NOMO-1 (cell line): Measurements from ENCODE around the gene CAP2.
A peak's percentile ranks its signal among the peaks of the same experiment; 100 is the strongest.
"Not testable (repeated sequence)": the region's sequence is repeated elsewhere in the genome, so short reads cannot be mapped to it uniquely, and the experiment has no call there.

ENCODE experiments used
- DNase-seq, 2 experiments: peaks; one replicate each; lab custom pipeline; 2025; ENCODE audit not compliant: unreplicated experiment in 2 of 2; lab: John Stamatoyannopoulos, UW

The CAP2 gene

DNA sequence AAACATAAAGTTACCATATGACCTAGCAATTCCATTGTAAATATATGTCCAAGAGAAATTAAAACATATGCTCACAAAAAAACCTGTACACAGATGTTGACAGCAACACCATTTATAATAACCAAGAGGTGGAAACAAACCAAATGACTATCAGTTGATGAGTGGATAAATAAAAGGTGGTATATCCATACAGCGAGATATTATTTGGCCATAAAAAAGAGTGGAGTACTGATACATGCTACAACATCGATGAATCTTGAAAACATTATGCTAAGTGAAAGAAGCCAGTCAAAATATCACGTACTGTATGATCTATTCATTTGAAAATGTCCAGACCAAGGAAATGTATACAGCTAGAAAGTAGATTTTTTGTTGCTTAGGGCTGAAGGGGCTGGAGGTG, 2.9 kb downstream of the CAP2 start:
- no peak for DNase-seq

DNA sequence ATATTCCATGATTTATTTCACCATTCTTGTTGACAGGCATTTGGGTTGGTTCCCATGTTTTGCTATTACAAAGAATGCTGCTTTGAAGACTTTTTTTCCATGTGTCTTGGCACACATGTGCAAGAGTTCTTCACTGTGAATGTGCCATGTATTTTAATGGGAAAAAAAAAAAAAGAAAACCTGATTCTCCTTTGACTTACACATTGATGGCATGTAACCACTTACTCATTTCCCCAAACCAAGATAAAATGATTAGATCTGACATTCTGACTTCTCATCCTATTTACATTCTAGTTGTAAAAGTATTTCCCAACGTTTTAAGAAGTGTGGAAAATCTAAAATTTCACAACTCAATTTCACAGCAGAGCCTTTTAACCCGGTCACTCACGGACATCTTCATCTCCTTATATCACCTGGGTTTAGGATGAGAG, 4.4 kb downstream of the CAP2 start:
- no peak for DNase-seq

DNA sequence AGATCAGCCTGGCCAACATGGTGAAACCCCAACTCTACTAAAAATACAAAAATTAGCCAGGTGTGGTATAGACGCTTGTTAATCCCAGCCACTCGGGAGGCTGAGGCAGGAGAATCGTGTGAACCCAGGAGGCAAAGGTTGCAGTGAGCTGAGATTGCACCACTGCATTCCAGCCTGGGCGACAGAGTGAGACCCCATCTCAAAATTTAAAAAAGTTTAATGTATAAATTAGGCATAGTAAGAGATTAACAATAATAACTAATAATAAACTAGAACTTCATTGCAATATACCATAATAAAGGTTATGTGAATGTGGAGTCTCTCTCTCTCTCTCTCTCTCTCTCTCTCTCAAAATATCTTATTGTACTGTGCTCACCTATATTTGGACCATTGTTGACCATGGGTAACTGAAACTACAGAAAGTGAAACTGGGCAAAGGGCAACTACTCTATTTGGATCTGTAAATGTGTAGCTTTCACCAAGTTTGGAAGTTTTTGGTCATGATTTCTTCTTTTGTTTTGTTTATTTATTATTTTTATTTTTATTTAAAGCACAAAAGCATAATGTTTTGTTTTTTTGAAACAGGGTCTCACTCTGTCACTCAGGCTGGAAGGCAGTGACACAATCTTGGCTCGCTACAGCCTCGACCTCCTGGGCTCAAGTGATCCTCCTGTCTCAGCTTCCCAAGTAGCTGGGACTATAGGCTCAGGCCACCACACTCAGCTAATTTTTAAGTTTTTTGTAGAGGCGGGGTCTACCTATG, 12.0 kb downstream of the CAP2 start:
- not testable (repeated sequence) for DNase-seq

DNA sequence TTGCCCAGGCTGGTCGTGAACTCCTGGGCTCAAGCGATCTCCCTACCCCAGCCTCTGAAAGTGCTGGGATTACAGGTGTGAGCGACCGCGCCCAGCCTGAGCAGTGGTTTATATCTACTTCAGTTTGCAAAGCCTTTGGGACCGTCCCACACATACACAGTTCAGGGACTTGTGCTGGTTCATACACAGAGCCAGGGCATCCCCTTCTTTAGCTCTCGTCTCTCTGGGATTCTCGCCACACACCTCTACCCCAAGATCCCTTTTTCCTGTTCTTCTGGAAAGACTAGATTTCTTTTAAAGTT, 12.5 kb downstream of the CAP2 start:
- no peak for DNase-seq

DNA sequence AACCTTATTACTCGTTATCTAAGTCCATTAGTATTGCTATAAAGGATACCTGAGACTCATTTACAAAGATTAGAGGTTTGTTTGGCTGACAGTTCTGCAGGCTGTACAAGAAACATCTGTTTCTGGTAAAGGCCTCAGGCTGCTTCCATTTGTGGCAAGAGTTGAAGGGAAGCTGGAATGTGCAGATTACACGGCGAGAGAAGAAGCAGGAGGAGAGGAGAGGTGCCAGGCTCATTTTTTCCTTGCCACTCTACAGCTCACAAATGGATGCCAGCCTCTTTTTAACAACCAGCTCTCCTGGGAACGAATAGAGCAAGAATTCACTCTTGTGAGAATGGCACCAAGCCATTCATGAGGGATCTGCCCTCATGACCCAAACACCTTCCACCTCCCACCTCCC, 14.7 kb downstream of the CAP2 start:
- no peak for DNase-seq

DNA sequence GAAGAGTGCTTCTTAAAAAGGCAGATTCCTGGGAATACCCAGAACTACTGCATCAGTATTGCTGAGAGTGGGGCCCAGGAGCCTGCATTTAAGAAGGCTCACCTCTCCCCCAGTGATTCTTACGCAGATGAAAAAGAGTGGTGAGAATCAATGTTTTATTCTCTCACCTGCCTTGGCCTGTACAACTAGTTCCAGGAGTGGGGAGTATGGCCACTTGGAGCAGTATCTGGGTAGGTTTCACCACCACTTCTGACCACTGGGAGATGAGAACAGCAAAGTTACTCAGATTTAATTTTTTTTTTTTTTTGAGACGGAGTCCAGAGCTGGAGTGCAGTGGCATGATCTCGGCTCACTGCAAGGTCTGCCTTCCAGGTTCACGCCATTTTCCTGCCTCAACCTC, 16.9 kb downstream of the CAP2 start:
- DNase-seq = no peak

DNA sequence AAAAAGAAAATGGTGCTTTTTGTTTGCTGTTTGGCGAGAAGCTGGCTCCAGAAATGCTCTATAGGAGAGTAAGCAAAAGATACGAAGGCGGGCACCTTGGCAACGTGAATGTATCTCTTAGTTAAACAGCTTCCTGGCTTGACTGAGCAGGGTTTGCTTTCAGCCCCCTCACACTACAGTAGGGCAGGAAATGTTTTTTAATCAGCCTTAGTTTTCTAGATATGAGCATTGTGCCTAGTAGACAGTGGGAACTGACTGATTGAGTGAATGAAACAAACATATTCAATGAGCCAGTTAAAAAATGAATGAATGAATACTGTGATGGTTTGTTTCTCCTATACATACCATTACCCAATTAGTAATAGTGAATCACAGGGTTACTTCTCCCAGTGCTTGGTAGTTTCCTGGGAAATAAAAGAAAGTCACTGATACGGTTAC, 19.9 kb downstream of the CAP2 start:
- no peak for DNase-seq

DNA sequence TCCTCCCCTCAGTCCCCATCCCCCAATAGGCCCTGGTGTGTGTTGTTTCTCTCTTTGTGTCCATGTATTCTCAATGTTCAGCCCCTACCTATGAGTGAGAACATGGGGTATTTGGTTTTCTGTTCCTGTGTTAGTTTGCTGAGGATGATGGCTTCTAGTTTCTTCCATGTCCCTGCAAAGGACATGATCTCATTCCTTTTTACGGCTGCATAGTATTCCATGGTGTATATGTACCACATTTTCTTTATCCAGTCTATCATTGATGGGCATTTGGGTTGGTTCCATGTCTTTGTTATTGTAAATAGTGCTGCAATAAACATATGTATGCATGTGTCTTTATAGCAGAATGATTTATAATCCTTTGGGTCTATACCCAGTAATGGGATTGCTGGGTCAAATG, 21.0 kb downstream of the CAP2 start:
- not testable (repeated sequence) for DNase-seq

DNA sequence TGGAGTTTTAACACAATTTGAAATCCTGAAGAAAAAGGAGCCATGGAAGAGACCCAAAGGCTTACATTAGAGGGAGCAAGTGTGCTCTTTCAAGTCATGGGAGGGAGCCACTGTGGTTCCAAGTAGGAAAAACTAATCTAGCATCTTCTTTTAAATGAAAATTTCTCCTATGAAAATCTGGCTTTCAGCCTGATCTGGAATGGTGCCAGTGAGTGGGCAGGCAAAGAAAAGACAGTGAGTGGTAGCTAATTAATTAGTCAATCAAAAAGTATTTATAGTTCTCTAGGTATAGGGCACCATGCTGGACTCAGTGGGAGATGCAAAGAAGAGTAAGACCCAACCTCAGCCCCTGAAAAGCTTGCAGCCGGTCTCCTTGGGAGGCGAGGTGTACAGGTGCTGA, 21.9 kb downstream of the CAP2 start:
- DNase-seq = no peak

DNA sequence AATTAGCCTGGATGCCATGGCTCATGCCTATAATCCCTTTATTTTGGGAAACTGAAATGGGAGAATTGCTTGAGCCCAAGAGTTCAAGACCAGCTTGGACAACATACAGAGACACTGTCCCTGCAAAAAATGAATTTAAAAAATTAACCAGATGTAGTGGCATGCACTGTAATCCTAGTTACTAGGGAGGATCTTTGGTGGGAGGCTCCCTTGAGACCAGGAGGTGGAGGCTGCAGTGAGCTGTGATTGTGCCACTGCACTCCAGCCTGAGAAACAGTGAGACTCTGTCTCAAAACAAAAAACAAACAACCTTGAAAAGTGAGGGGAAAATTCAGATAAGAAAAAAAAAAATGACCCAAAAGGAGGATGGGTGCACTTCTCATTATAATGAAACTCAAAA, 23.4 kb downstream of the CAP2 start:
- no peak for DNase-seq

DNA sequence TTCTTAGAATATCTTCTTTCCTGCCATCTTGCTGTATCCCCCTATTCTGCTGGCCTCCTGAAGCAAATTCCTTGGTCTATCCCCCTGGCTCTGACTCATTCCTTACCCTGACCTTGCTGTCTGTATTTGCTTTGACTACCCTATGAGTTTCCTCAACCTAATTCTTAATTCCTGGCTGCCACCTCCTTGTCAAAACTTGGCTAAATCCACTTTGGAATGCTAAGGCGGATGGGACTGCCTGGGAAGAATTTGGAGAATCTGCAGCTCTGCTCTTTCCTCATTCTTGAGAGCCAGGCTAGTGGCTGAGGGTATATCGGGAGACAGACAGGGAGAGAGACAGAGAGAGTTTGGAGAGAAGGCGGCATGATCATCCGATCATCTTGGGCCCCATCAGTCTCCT, 24.4 kb downstream of the CAP2 start:
- DNase-seq = no peak

DNA sequence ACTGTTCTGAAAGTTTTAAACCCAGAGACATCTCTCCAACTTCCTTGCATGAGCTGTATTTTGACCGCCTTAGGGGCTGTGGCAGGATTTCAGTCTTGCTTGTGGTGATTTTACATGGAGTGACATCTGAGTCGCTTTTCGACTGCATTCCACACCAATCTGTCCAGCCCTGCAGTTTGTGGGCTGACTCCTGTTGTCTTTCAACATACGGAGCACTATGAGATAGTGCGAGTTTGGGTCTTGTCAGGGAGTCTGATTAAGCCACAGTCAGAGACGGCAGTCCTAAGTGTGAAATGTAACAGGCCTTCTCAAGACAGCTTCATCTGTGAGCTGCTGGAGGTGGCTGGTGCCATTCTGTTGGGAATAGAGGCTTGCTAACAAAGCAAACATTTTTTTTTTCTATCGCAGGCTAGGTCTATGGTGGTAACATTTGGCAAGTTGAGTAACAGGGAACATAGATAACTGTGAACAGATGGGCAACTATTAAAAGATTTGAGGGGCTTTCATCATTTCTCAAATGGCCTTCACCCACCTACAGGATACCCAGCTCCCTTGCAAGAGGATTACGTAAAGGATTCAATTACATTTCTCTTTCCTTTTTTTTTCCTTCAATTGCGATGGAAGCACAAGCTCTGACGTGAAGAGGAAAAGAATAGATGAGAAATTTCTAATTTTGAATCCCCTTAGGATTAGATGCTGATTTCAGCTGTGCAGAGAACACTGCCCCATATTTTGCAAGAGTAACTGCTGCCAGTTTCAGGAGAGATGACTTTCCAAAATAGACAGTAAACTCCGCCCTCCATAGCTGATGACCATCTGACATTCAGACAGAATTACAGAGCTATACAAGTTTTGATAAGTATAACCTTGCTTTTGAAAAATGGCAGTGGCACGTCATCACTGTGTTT, 25.1 kb downstream of the CAP2 start:
- DNase-seq = peak in 1 of 2 experiments; percentile 41

DNA sequence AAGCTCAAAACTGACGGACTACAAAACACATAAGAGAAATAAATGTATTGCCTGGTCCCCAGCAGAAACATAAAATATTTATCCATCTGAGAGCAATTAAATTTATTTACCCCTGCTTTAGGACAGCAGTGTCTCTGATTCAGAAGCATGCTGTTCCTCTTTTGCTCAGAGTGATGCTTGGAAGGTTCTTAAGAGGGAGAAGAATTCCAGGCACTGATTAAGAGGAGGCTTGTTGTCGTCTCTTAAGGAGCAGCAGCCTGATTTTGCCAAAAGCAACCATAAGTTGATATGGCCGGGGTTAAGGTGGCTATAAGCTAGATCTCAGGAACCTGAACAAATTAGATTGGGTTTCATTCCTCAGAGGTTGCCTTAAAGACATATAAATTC, 25.8 kb downstream of the CAP2 start:
- DNase-seq = peak in 1 of 2 experiments; percentile 24

DNA sequence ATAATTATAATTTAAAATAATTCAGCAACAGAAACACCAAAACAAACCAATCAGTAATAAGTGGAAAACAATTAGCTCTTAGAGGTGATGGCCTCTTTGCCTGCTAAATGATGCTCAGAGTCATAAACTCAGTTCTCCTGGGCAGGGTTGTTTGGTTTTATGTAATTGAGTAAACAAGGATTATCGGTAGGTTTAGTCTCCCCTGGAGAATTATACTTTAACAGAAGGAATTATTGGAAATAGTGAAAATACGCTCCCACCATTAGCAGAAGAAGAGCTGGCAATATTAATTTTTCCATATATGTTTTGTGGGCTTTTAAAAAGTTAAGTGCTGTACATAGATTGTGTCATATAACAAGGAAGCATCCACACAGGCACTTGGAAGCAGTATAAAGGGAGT, 27.0 kb downstream of the CAP2 start:
- DNase-seq = no peak

DNA sequence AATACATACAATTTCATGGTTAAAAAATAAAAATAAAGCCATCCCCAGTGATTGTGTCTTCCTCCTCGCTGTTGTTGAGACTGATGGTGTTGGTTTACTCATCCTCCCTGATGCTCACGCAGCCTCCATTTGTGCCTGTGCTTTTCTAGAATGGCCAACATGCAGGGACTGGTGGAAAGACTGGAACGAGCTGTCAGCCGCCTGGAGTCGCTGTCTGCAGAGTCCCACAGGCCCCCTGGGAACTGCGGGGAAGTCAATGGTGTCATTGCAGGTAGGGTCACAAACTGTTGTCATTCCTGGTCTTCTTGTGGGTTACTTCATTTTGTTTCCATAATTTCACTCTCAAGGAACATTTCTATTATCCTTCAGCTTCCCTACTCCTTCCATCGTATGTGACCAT, 28.0 kb downstream of the CAP2 start:
- no peak for DNase-seq

DNA sequence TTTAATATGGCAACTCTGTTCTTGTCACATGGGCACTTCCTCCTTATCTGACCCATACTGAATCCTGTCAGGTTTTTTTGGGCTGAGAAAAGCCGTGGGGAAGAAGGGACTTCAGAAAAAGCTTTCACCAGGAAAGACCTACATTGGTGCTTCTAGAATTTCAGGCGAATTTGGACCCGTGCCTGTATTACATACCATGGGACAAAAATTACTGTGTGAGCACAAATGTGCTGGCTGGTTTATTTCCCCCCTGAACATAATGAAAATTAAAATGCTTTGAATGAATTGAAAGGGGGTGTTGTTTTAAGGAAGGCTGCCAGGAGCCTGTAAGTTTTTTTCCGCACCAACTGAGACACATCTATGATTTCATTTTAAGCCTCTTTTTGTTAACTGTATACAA, 29.6 kb downstream of the CAP2 start:
- no peak for DNase-seq

DNA sequence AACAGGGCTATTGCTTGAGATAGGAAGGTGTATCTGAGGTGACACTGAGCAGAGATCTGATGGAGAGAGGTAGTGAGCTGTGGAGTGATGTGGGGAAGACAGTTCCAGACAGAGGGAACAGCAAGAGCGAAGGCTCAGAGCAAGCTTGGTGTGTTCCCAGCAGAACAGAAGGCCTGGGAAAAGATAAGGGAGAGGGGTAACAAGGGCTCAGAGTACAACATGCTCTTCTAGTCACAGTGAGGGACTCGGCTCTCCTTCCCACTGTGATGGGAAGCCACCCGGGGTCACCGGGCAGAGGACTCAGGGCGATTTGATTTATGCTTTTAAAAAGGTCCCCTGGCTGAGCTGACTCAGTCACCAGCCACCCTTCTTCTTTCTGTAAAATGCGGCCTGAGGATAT, 33.7 kb downstream of the CAP2 start:
- DNase-seq = no peak

DNA sequence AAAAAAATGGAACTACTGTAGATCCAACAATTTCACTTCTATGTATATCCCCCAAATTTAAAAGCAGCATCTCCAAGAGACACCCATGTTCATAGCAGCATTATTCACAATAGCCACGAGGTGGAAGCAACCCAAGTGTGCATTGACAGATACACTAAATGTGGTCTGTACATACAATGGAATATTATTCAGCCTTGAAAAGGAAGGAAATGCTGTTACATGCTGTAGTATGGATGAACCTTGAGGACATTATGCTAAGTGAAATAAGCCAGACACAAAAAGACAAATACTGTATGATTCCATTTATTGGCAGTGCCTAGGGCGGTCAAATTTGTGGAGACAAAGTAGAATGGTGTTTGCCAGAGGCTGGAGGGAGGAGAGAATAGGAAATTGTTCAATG, 34.2 kb downstream of the CAP2 start:
- DNase-seq = no peak

DNA sequence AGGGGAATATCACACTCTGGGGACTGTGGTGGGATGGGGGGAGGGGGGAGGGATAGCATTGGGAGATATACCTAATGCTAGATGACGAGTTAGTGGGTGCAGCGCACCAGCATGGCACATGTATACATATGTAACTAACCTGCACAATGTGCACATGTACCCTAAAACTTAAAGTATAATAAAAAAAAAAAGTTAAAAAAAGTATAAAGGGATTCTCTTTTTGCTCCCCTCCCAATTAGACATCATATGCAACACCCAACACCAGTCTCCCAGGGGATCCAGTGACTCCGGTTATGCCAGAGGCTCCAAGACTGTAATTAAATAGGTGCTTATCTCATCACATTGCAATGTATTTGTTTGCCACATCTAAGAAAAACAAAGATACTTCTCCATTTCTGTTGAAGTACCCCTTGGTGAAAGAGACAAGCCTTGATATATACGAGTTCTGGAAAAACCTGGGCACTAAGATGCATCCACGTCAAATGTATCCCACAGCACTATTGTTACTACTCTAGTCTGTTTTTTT, 35.3 kb downstream of the CAP2 start:
- not testable (repeated sequence) for DNase-seq

DNA sequence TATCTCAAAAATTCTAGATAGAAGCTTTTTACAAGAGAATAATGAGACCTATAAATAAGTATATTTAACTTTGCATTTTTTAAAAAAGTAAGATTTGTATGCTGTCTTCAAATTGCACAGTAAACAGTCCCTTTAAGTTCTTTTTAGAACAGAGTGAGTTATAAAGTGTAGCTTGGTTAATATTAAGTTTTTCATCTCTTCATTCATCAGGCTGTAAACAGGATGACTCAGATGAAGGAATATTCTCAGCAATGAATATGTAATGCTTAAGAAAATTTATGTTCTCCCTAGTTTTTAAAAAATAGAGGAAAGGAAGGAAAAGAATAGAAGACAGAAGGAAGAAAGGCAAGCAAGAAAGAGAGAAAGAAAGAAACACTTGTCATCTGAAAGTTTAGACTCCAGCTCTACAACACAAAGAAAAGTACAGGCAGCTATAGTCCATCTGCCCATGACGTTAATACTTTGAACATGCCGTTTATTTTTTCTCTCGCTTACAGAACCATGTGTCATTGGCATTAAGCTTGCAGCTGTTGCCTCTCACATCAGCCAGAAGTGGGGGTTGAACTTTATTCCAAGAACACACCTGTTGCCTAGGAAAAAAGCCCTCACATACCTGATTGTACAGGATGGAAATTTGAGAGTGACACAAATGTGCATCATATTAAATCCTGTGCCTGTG, 36.1 kb downstream of the CAP2 start:
- DNase-seq = no peak

DNA sequence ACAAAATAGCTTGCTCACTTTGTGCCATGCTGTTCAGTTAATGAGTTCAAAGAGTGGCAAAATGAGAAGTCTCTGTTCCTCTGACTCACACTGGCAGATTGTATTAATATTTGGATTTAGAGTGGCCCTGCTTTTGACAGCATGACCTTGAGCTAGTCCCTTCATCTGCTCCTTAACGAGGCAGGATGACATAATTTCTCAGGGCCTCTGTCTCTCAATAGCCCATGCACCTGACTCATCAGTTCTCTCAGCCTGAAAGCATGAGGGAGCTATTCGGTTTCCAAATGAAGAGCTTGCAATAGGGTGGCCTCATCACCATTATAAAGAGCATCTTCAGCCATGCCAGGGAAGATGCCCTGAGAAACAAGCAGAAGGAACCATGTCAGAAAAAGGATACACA, 38.2 kb downstream of the CAP2 start:
- no peak for DNase-seq
